HG03442 (cell line): Measurements from ENCODE around the gene HJV.
"Not testable (repeated sequence)": the region's sequence is repeated elsewhere in the genome, so short reads cannot be mapped to it uniquely, and the experiment has no call there.

Experiments
- ATAC-seq: cut with Tn5 transposase; IDR thresholded peaks from one replicate; pipeline ENCODE4 v1.9.1; 2021; ENCODE audit warnings: mild to moderate bottlenecking, moderate library complexity; ENCODE audit not compliant: unreplicated experiment

Gene HJV

GRCh38 chr1:146021622-146022402 is at the start of gene HJV:
Gene HJV (minus strand): TSS chr1:146021735. CDS start chr1:146020231, 1,504 bp downstream.
- no peak for ATAC-seq

- ATAC-seq = not testable (repeated sequence)
Observed at GRCh38 chr1:146059148-146059547, 37.6 kb upstream of the HJV start.

GRCh38 chr1:146051852-146052676 is 30.5 kb upstream of the HJV start:
- peak; percentile 76 for ATAC-seq

- ATAC-seq = peak; percentile 3
Observed at GRCh38 chr1:146051452-146051851, 29.9 kb upstream of the HJV start.

- not testable (repeated sequence) for ATAC-seq
Observed at GRCh38 chr1:146050652-146050963, 29.1 kb upstream of the HJV start.

- ATAC-seq = not testable (repeated sequence)
Observed at GRCh38 chr1:146049866-146050651, 28.5 kb upstream of the HJV start.

- ATAC-seq = no peak
Observed at GRCh38 chr1:146049436-146049835, 27.9 kb upstream of the HJV start.

- ATAC-seq = not testable (repeated sequence)
Observed at GRCh38 chr1:146048514-146049115, 27.1 kb upstream of the HJV start.

- no peak for ATAC-seq
Observed at GRCh38 chr1:146046664-146047063, 25.1 kb upstream of the HJV start.

- no peak for ATAC-seq
Observed at GRCh38 chr1:146039844-146040194, 18.3 kb upstream of the HJV start.

- peak; percentile 24 for ATAC-seq
Observed at GRCh38 chr1:146036965-146037646, 15.6 kb upstream of the HJV start.

- no peak for ATAC-seq
Observed at GRCh38 chr1:146036241-146036964, 14.9 kb upstream of the HJV start.

- ATAC-seq = no peak
Observed at GRCh38 chr1:146035048-146035423, 13.5 kb upstream of the HJV start.

- ATAC-seq = no peak
Observed at GRCh38 chr1:146032631-146033219, 11.2 kb upstream of the HJV start.

- no peak for ATAC-seq
Observed at GRCh38 chr1:146031476-146031875, 9.9 kb upstream of the HJV start.

GRCh38 chr1:146029117-146029516 is 7.6 kb upstream of the HJV start:
- no peak for ATAC-seq

- not testable (repeated sequence) for ATAC-seq
Observed at GRCh38 chr1:146026650-146027049, 5.1 kb upstream of the HJV start.

GRCh38 chr1:146025787-146026495 is 4.4 kb upstream of the HJV start:
- ATAC-seq = not testable (repeated sequence)
